ENCODE measurements around the gene AK4.

- no peak for TF ChIP-seq EZH2 (IDR thresholded peaks at IDR 0.05; ENCODE audit: borderline replicate concordance, low read depth, low read length, poor library complexity, severe bottlenecking)
- no peak for TF ChIP-seq CTCF (conservative IDR thresholded peaks at IDR 0.05; ENCODE audit: low read depth, low read length)
These were observed 102.8 kb downstream of the AK4 start for GRCh38 chr1:65250826-65251225.
